K562 (cell line): ENCODE results near the gene SLC24A2. TPM values are rescaled to one million over a fixed set of nuclear protein-coding genes. Genes with fewer than 3 reads are reported as not detected.
A peak's percentile ranks its signal among the peaks of the same experiment; 100 is the strongest.

Source experiments
- ATAC-seq: fragments of 200-7000 bp; cut with Tn5 transposase; 3 replicates; pipeline ENCODE4 v1.9.1; 2020; ENCODE audit warnings: moderate library complexity
- BruUV-seq: library from RNA; stranded (reverse); fragments of 400-500 nt; replicated peaks from 2 replicates; lab custom pipeline; 2021; lab: Mats Ljungman, UMichigan
- CTCF ChIA-PET: fragments of 300-600 bp; formaldehyde crosslinking; extraction: SDS; loops from one replicate; lab custom pipeline; 2021; ENCODE audit warnings: low intra/inter-chr PET ratio; lab: Yijun Ruan, JAX
- POLR2A ChIA-PET: fragments of 300-600, 350-650 bp; sonication (Branson Sonifier 250); formaldehyde crosslinking; extraction: SDS; loops from one replicate; lab custom pipeline; 2021; ENCODE audit warnings: antibody characterized with exemption, inconsistent platforms; lab: Yijun Ruan, JAX
- DNase-seq, 4 experiments: peaks; one replicate each; pipeline versions ENCODE4 v3.0.0 to v3.0.0-alpha.2; 2011 to 2018; ENCODE audit warnings: low spot score in 3 of 4, mixed read lengths in 3 of 4; ENCODE audit errors: extremely low read depth in 1 of 4
- FAIRE-seq: peaks from 2 replicates; lab custom pipeline; 2011; peaks lifted over from hg19 to GRCh38; lab: Jason Lieb, UNC
- H2AFZ ChIP-seq: 2 replicates; pipeline ENCODE4 v1.6.0; 2011; ENCODE audit warnings: low read depth, low read length, control low read depth, inconsistent platforms
- H3K27ac ChIP-seq: fragments of 200-600 bp; 3 replicates; pipeline ENCODE4 v1.8.0; 2011; ENCODE audit warnings: low read depth, mild to moderate bottlenecking, control low read depth, inconsistent platforms, low read length, moderate library complexity, mixed read lengths; ENCODE audit errors: extremely low read depth
- H3K27me3 ChIP-seq, 2 experiments: fragments of 300-600 bp in 1 of 2; 2 replicates in 1 of 2; 3 replicates in 1 of 2; pipeline versions ENCODE4 v1.6.0 to v1.8.0; 2011; ENCODE audit warnings: inconsistent platforms in 2 of 2, low read length in 2 of 2, mild to moderate bottlenecking in 1 of 2, mixed read lengths in 1 of 2, moderate library complexity in 1 of 2; ENCODE audit not compliant: control insufficient read depth in 2 of 2, insufficient read depth in 2 of 2
- H3K36me3 ChIP-seq: fragments of 300-600 bp; 3 replicates; pipeline ENCODE4 v1.8.0; 2011; ENCODE audit warnings: mild to moderate bottlenecking, low read length, inconsistent platforms; ENCODE audit not compliant: control insufficient read depth, insufficient read depth
- H3K4me1 ChIP-seq, 2 experiments: fragments of 200-600 bp in 1 of 2; replicated peaks in 1 of 2; 2 replicates in 1 of 2; 3 replicates in 1 of 2; pipeline versions ENCODE4 v1.5.1 to v1.8.0; 2011; ENCODE audit warnings: inconsistent platforms in 2 of 2, low read length in 2 of 2, mild to moderate bottlenecking in 1 of 2, mixed read lengths in 1 of 2, moderate library complexity in 1 of 2; ENCODE audit not compliant: control insufficient read depth in 2 of 2, insufficient read depth in 2 of 2
- H3K4me2 ChIP-seq: 2 replicates; pipeline ENCODE4 v1.6.1; 2011; ENCODE audit warnings: low read length, control low read depth, inconsistent platforms, mixed read lengths; ENCODE audit not compliant: insufficient read depth
- H3K4me3 ChIP-seq: fragments of 200-600 bp; sonication (generic), shearing (Covaris generic); 2 replicates; pipeline ENCODE4 v1.5.1; 2016; ENCODE audit warnings: control low read depth, inconsistent platforms
- H3K79me2 ChIP-seq: fragments of 200-600 bp; 3 replicates; pipeline ENCODE4 v1.8.0; 2011; ENCODE audit warnings: low read length, inconsistent platforms; ENCODE audit not compliant: control insufficient read depth, insufficient read depth
- H3K9ac ChIP-seq, 2 experiments: 2 replicates each; pipeline versions ENCODE4 v1.6.0 to v1.6.1; 2011; ENCODE audit warnings: low read depth in 2 of 2, low read length in 2 of 2, control low read depth in 1 of 2, inconsistent platforms in 1 of 2, mild to moderate bottlenecking in 1 of 2, mixed read lengths in 1 of 2; ENCODE audit not compliant: insufficient read depth in 1 of 2
- H3K9me1 ChIP-seq: one replicate; pipeline ENCODE4 v1.6.0; 2011; ENCODE audit warnings: inconsistent platforms, mild to moderate bottlenecking, low read length, moderate library complexity; ENCODE audit not compliant: control insufficient read depth, insufficient read depth
- H3K9me3 ChIP-seq: replicated peaks from 2 replicates; pipeline ENCODE4 v1.5.1; 2011; ENCODE audit warnings: low read depth, low read length, inconsistent platforms; ENCODE audit not compliant: control insufficient read depth, insufficient read depth
- H4K20me1 ChIP-seq: replicated peaks from 2 replicates; pipeline ENCODE4 v1.6.1; 2011; ENCODE audit warnings: low read length, inconsistent platforms, mixed read lengths; ENCODE audit not compliant: control insufficient read depth, insufficient read depth
- ELF2 ChIP-seq: fragments of 250-450 bp; sonication (Bioruptor Pico); IDR thresholded peaks from 2 replicates; pipeline ENCODE4 v1.5.0; 2021; ENCODE audit warnings: mild to moderate bottlenecking
- ETV1 ChIP-seq: fragments of 450-650 bp; conservative IDR thresholded peaks from 2 replicates; pipeline ENCODE4 v1.6.1; 2016; ENCODE audit warnings: missing genetic modification characterization, control low read depth, low read depth, missing compliant biosample characterization
- TAF7 ChIP-seq: fragments of 450-650 bp; IDR thresholded peaks from 2 replicates; pipeline ENCODE4 v1.6.1; 2016; ENCODE audit warnings: missing genetic modification characterization, missing compliant biosample characterization
- ZFP30 ChIP-seq: fragments of 250-450 bp; sonication (Bioruptor Pico); IDR thresholded peaks from 2 replicates; pipeline ENCODE4 v1.8.0; 2022; ENCODE audit warnings: moderate library complexity, mild to moderate bottlenecking, inconsistent platforms, borderline replicate concordance
- ZNF274 ChIP-seq: IDR thresholded peaks from 2 replicates; pipeline ENCODE4 v1.6.1; 2011; ENCODE audit warnings: low read depth, mild to moderate bottlenecking, low read length, moderate library complexity, borderline replicate concordance
- ZNF830 ChIP-seq: fragments of 250-450 bp; sonication (Bioruptor Pico); IDR thresholded peaks from 2 replicates; pipeline ENCODE4 v1.5.0; 2021; ENCODE audit warnings: mild to moderate bottlenecking
- WGBS: fragments of 100-300 bp; shearing (Covaris generic); methylation state at CpG from one replicate; pipeline ENCODE4 v1.1.6; 2016; ENCODE audit warnings: low coverage, mixed read lengths; ENCODE audit not compliant: insufficient coverage; ENCODE audit errors: missing lambda C conversion rate; 5-methylcytosine and 5-hydroxymethylcytosine counted together
- in situ Hi-C: fragments of 300-500 bp; cut with MboI; formaldehyde crosslinking; loops from 4 replicates; pipeline ENCODE4 v1.15.0; 2018; ENCODE audit warnings: inconsistent platforms, mixed read lengths
- intact Hi-C: fragments of 100-400 bp; cut with micrococcal nuclease; formaldehyde crosslinking; loops from 2 replicates; pipeline ENCODE4 v1.14.2; 2022
- polyA plus RNA-seq, 8 experiments: library from polyadenylated mRNA; depleted of rRNA in 4 of 8; stranded (reverse) in 5 of 8; unstranded in 3 of 8; fragments of >200 nt; fragmentation: Nextera tagmentation in 2 of 8; fragmentation: Illumina TruSeq in 1 of 8; extraction: Ambion mirVana in 2 of 8; extraction: Trizol in 1 of 8; gene quantifications; 2 replicates each; pipeline versions ENCODE4 v1.2.1 to v1.2.3, GENCODE V29; 2011 to 2014; ENCODE audit warnings: inconsistent platforms in 1 of 8, missing spikeins in 1 of 8
- total RNA-seq, 7 experiments: library from RNA; depleted of rRNA in 6 of 7; stranded (reverse); fragments of >200 nt in 6 of 7; fragmentation: Illumina TruSeq in 2 of 7; extraction: Trizol in 2 of 7; gene quantifications; 2 replicates each; pipeline versions ENCODE4 v1.2.1 to v1.2.3, GENCODE V29; 2011 to 2021; ENCODE audit warnings: low replicate concordance in 1 of 7

The SLC24A2 gene
- total and polyA plus RNA-seq, 9 of the 15 experiments (the other 6 are each of a cell fraction or from before 2014, with no cell fraction given): 0.04 to 0.40 (median 0.09) TPM

DNA sequence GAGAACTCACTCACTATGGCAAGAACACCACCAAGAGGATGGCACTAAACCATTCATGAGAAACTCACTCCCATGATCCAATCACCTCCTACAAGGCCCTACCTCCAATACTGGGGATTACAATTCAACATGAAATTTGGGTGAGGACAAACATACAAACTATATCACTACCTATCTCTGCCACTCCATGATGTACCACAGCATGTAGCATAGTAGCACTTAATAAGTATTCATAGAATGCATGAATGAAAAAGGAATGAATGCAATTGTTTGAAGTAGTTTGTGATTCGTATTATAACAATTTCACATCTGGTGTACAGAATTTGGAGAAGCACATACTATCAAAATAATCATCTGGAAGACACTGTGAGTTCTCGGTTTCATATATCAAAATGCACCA lies 27.9 kb upstream of the SLC24A2 start:
- Histone ChIP-seq H4K20me1 (no peaks in the 10 kb centered on the region), H3K27me3 (no peaks in the 10 kb centered on the region), H3K4me2 (no peak overlapping the region), H3K9me3 (no peaks in the 10 kb centered on the region), H3K9ac (no peak overlapping the region), H3K27ac (no peak overlapping the region), H3K4me1 (no peaks in the 10 kb centered on the region), H3K9me1 (no peaks in the 10 kb centered on the region), H3K4me3 (no peak overlapping the region), H3K79me2 (no peaks in the 10 kb centered on the region), H2AFZ (no peak overlapping the region), H3K36me3 (no peaks in the 10 kb centered on the region)
- ChIA-PET CTCF (no interaction called here), POLR2A (no interaction called here)
- DNase-seq (no peak), FAIRE-seq (no peak), ATAC-seq (no peak)
- BruUV-seq: no TSS peak
- in situ Hi-C loops (no loop called here), intact Hi-C loops (no loop called here)
- no peak for TF ChIP-seq TAF7 (tag)
- peak; percentile 80 for TF ChIP-seq ZNF274
- 20% methylated on average over 2 of the region's 2 CpGs for WGBS

DNA sequence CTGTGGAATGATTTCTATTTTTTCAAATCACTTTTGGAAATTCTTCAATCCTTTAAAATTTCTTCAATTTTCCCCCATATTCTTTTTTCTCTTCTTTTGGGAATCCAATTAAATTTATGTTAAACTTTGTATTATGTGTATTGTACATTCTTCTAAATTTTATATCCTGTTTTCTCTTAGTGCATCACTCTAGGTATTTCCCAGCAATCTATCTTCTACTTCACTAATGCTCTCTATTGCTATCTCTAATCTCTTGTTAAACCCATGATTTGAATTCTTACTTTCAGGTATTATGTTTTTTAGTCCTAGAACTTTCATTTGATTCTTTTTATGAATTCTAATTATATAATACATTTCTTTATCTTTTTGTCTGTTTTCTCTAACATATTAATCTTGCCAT lies 23.4 kb upstream of the SLC24A2 start:
- H3K4me2 ChIP-seq: no peak overlapping the region
- in situ Hi-C loops: no loop called here

More for the DNA sequence above, 23.4 kb upstream of the SLC24A2 start:
- Histone ChIP-seq H3K4me3 (no peak overlapping the region), H4K20me1 (no peaks in the 10 kb centered on the region), H3K36me3 (no peaks in the 10 kb centered on the region), H3K9me1 (no peaks in the 10 kb centered on the region), H3K4me1 (no peaks in the 10 kb centered on the region), H2AFZ (no peak overlapping the region), H3K27me3 (no peaks in the 10 kb centered on the region), H3K79me2 (no peaks in the 10 kb centered on the region), H3K9me3 (no peaks in the 10 kb centered on the region), H3K27ac (no peak overlapping the region), H3K9ac (no peak overlapping the region)
- intact Hi-C loops: no loop called here
- no peak for ATAC-seq
- ChIA-PET CTCF (no interaction called here), POLR2A (no interaction called here)
- no peak for DNase-seq
- FAIRE-seq: no peak
- no TSS peak for BruUV-seq
- no peak for TF ChIP-seq ZNF830 (CRISPR knock-in tag)
- TF ChIP-seq ZFP30 (CRISPR knock-in tag): peak; percentile 79; the same call in 1 of the 2 replicates
- TF ChIP-seq ETV1: no peak
- no peak for TF ChIP-seq ELF2 (CRISPR knock-in tag)
